GM13976 (cell line): ENCODE data around the gene ROR2.

Experiments
- DNase-seq: peaks from one replicate; pipeline ENCODE4 v3.0.0; 2012; ENCODE audit warnings: low spot score
- CTCF ChIP-seq: IDR thresholded peaks from 2 replicates; pipeline ENCODE4 v1.5.1; 2012; ENCODE audit warnings: borderline replicate concordance, mild to moderate bottlenecking; ENCODE audit not compliant: insufficient read depth; ENCODE audit errors: extremely low read depth, missing control alignments, control extremely low read depth
- in situ Hi-C: fragments of 300-500 bp; cut with MboI; formaldehyde crosslinking; loops from one replicate; pipeline ENCODE4 v1.12.0; 2022; ENCODE audit warnings: low sequenced_read_pairs, mixed read lengths, inconsistent platforms; ENCODE audit not compliant: unreplicated experiment

ROR2 gene

GRCh38 chr9:91586282-91586681 is 363.7 kb downstream of the ROR2 start:
- no peak for DNase-seq
- in situ Hi-C loops = no loop called here
- no peak for TF ChIP-seq CTCF

GRCh38 chr9:91583966-91584365 is 366.1 kb downstream of the ROR2 start:
- no peak for DNase-seq
- in situ Hi-C loops = no loop called here
- no peak for TF ChIP-seq CTCF

- no peak for TF ChIP-seq CTCF
- DNase-seq = no peak
- in situ Hi-C loops = no loop called here
Measured at GRCh38 chr9:91583161-91583875, 366.7 kb downstream of the ROR2 start.

- TF ChIP-seq CTCF = no peak
- no peak for DNase-seq
Measured at GRCh38 chr9:91582181-91582580, 367.8 kb downstream of the ROR2 start.

GRCh38 chr9:91580136-91580535 is 369.9 kb downstream of the ROR2 start:
- no peak for TF ChIP-seq CTCF
- in situ Hi-C loops = no loop called here
- DNase-seq = no peak

More at GRCh38 chr9:91582181-91582580, 367.8 kb downstream of the ROR2 start:
- in situ Hi-C loops = no loop called here

GRCh38 chr9:91578911-91579310 is 371.1 kb downstream of the ROR2 start:
- DNase-seq = no peak
- TF ChIP-seq CTCF = no peak
- in situ Hi-C loops = no loop called here

- DNase-seq = no peak
- in situ Hi-C loops = no loop called here
- no peak for TF ChIP-seq CTCF
Measured at GRCh38 chr9:91577633-91578061, 372.4 kb downstream of the ROR2 start.
